Measurements from ENCODE around the gene ZNF879. TPM values are rescaled to one million over a fixed set of nuclear protein-coding genes. Genes with fewer than 3 reads are reported as not detected.

ZNF879 gene
- total and polyA plus RNA-seq, 2 donors (not counting 1 experiment from before 2014, with no cell fraction given): 1.5 to 7.1 TPM

DNA sequence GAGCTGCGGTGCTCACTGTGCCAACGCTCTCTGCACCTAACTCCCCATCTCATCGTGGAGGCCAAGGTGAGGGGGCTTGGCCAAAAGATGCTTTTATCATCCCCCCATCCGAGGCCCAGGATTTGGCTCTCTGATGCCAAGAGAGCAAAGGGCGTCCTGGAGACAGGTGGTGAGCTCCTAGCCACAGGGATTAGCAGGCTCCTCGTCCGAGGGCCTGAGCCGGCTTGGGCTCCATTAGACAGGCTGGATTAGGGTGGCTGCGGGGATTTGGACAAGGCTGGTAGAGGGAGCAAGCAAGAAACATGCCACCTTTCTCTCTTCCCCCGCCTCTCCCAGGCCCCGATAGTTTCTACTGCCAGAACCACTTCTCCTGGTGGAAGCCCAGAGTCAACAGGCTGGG, 27.4 kb upstream of the ZNF879 start:
- H3K36me3 ChIP-seq (ENCODE audit: control insufficient read depth, insufficient read depth, low read length): no peaks in the 10 kb centered on the region
- no peak overlapping the region for H3K27ac ChIP-seq (ENCODE audit: insufficient read depth, low read length)
- no peaks in the 10 kb centered on the region for H4K20me1 ChIP-seq (ENCODE audit: control insufficient read depth, extremely low read depth, insufficient read depth, low read length)
- DNase-seq (ENCODE audit: low read depth in 2 of 2): no peak
- no peak overlapping the region for H2AFZ ChIP-seq (ENCODE audit: low read length)
- no peaks in the 10 kb centered on the region for H3K27me3 ChIP-seq (ENCODE audit: control insufficient read depth, insufficient read depth, low read length)
- H3K9ac ChIP-seq (ENCODE audit: insufficient read depth, low read length): no peak overlapping the region
- no peak overlapping the region for H3K4me3 ChIP-seq (replicated peaks in 1 of 4; ENCODE audit: control extremely low read depth in 1 of 4, insufficient read depth in 1 of 4, low read depth in 3 of 4, low read length in 4 of 4)
- H3K79me2 ChIP-seq (ENCODE audit: control insufficient read depth, insufficient read depth, low read length): no peaks in the 10 kb centered on the region
- H3K4me2 ChIP-seq (ENCODE audit: extremely low read depth, insufficient read depth, low read length): no peak overlapping the region
- H3K4me1 ChIP-seq (ENCODE audit: control insufficient read depth, extremely low read depth, insufficient read depth, low read length): no peaks in the 10 kb centered on the region
- no peaks in the 10 kb centered on the region for H3K9me3 ChIP-seq (ENCODE audit: control insufficient read depth, insufficient read depth, low read depth, low read length)
- TF ChIP-seq, protein P1, sequence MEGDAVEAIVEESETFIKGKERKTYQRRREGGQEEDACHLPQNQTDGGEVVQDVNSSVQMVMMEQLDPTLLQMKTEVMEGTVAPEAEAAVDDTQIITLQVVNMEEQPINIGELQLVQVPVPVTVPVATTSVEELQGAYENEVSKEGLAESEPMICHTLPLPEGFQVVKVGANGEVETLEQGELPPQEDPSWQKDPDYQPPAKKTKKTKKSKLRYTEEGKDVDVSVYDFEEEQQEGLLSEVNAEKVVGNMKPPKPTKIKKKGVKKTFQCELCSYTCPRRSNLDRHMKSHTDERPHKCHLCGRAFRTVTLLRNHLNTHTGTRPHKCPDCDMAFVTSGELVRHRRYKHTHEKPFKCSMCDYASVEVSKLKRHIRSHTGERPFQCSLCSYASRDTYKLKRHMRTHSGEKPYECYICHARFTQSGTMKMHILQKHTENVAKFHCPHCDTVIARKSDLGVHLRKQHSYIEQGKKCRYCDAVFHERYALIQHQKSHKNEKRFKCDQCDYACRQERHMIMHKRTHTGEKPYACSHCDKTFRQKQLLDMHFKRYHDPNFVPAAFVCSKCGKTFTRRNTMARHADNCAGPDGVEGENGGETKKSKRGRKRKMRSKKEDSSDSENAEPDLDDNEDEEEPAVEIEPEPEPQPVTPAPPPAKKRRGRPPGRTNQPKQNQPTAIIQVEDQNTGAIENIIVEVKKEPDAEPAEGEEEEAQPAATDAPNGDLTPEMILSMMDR (conservative IDR thresholded peaks at IDR 0.05 in 1 of 2, IDR thresholded peaks at IDR 0.05 in 1 of 2; ENCODE audit: low read depth in 1 of 2, low read length in 2 of 2): no peak
- no peak for TF ChIP-seq EZH2 (IDR thresholded peaks at IDR 0.05; ENCODE audit: low read length, missing control alignments)

DNA sequence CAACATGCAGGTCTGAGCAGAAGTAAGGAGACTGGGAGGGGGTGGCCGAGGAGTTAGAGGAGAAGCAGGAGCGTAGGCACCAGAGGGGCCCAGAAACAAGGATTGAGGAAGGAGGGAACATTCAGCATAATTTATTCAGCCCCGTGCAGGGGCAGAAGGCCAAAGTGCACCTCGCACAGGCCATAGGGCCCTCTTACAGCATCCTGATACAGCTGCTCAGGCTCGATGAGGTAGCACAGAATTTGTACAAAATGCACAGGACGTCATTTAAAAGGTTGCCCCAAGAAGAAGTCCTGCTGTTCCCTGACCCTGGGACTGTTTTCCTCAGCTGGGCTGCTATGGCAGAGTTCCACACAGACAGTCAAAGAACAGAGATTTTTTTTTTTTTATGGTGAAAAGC, 26.4 kb upstream of the ZNF879 start:
- no peak overlapping the region for H3K4me2 ChIP-seq (ENCODE audit: extremely low read depth, insufficient read depth, low read length)
- H3K79me2 ChIP-seq (ENCODE audit: control insufficient read depth, insufficient read depth, low read length): no peaks in the 10 kb centered on the region
- no peaks in the 10 kb centered on the region for H3K9me3 ChIP-seq (ENCODE audit: control insufficient read depth, insufficient read depth, low read depth, low read length)
- no peak for TF ChIP-seq EZH2 (IDR thresholded peaks at IDR 0.05; ENCODE audit: low read length, missing control alignments)
- TF ChIP-seq, protein P1 (conservative IDR thresholded peaks at IDR 0.05 in 1 of 2, IDR thresholded peaks at IDR 0.05 in 1 of 2; ENCODE audit: low read depth in 1 of 2, low read length in 2 of 2): no peak
- no peak overlapping the region for H3K4me3 ChIP-seq (replicated peaks in 1 of 4; ENCODE audit: control extremely low read depth in 1 of 4, insufficient read depth in 1 of 4, low read depth in 3 of 4, low read length in 4 of 4)
- no peaks in the 10 kb centered on the region for H4K20me1 ChIP-seq (ENCODE audit: control insufficient read depth, extremely low read depth, insufficient read depth, low read length)
- H2AFZ ChIP-seq (ENCODE audit: low read length): no peak overlapping the region
- H3K9ac ChIP-seq (ENCODE audit: insufficient read depth, low read length): no peak overlapping the region
- no peaks in the 10 kb centered on the region for H3K36me3 ChIP-seq (ENCODE audit: control insufficient read depth, insufficient read depth, low read length)
- DNase-seq (ENCODE audit: low read depth in 2 of 2): no peak
- no peaks in the 10 kb centered on the region for H3K27me3 ChIP-seq (ENCODE audit: control insufficient read depth, insufficient read depth, low read length)
- H3K4me1 ChIP-seq (ENCODE audit: control insufficient read depth, extremely low read depth, insufficient read depth, low read length): no peaks in the 10 kb centered on the region
- H3K27ac ChIP-seq (ENCODE audit: insufficient read depth, low read length): no peak overlapping the region

DNA sequence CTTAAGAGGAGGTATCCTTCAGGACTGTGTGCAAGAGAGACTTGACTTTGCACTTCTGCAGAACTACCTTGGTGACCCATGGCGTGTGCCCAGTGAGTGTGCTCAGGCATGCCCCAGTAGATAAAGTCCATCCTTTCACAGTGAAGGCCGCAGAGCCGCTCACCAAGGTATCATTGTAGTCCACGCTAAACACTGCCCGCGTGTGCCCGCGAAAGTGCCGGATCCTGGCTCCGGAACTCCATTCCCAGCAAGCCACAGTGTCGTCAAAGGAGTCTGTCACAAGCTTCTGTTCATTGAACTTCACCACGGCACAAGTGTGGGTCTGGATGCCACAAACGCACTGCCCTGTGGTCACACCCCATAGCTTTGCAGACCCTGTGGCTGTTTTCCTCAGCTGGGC, 25.2 kb upstream of the ZNF879 start:
- Histone ChIP-seq H4K20me1 (ENCODE audit: control insufficient read depth, extremely low read depth, insufficient read depth, low read length) (no peaks in the 10 kb centered on the region), H3K9me3 (ENCODE audit: control insufficient read depth, insufficient read depth, low read depth, low read length) (no peaks in the 10 kb centered on the region), H3K79me2 (ENCODE audit: control insufficient read depth, insufficient read depth, low read length) (no peaks in the 10 kb centered on the region), H3K27ac (ENCODE audit: insufficient read depth, low read length) (no peak overlapping the region), H3K4me2 (ENCODE audit: extremely low read depth, insufficient read depth, low read length) (no peak overlapping the region), H3K9ac (ENCODE audit: insufficient read depth, low read length) (no peak overlapping the region), H2AFZ (ENCODE audit: low read length) (no peak overlapping the region), H3K36me3 (ENCODE audit: control insufficient read depth, insufficient read depth, low read length) (no peaks in the 10 kb centered on the region), H3K27me3 (ENCODE audit: control insufficient read depth, insufficient read depth, low read length) (no peaks in the 10 kb centered on the region), H3K4me1 (ENCODE audit: control insufficient read depth, extremely low read depth, insufficient read depth, low read length) (no peaks in the 10 kb centered on the region), H3K4me3 (replicated peaks in 1 of 4; ENCODE audit: control extremely low read depth in 1 of 4, insufficient read depth in 1 of 4, low read depth in 3 of 4, low read length in 4 of 4) (no peak overlapping the region)
- TF ChIP-seq EZH2 (IDR thresholded peaks at IDR 0.05; ENCODE audit: low read length, missing control alignments): no peak
- TF ChIP-seq, protein P1 (conservative IDR thresholded peaks at IDR 0.05 in 1 of 2, IDR thresholded peaks at IDR 0.05 in 1 of 2; ENCODE audit: low read depth in 1 of 2, low read length in 2 of 2): no peak
- no peak for DNase-seq (ENCODE audit: low read depth in 2 of 2)
